GM12892 (cell line): Measurements from ENCODE around the gene APOBEC4.

Source experiments
- POLR2A ChIP-seq: IDR thresholded peaks from 2 replicates; pipeline ENCODE4 v1.6.1; 2011; ENCODE audit warnings: low read depth, low read length, control low read depth
- POLR2AphosphoS5 ChIP-seq: IDR thresholded peaks from 2 replicates; pipeline ENCODE4 v1.6.1; 2011; ENCODE audit warnings: low read depth, low read length, control low read depth

- TF ChIP-seq POLR2AphosphoS5 (no peak), POLR2A (no peak)
Observed at GRCh38 chr1:183687546-183688304, 34.6 kb upstream of the APOBEC4 start.
